ENCODE results near the gene SSBP4.
A peak's percentile ranks its signal among the peaks of the same experiment; 100 is the strongest.

Gene SSBP4

GRCh38 chr19:18444513-18444912 lies 25.3 kb downstream of the SSBP4 start:
- DNase-seq (ENCODE audit: low read depth in 2 of 2) = no peak

- DNase-seq (ENCODE audit: low read depth in 2 of 2) = no peak
Measured at GRCh38 chr19:18445262-18445948, 26.2 kb downstream of the SSBP4 start.

- DNase-seq (ENCODE audit: low read depth in 2 of 2) = no peak
Measured at GRCh38 chr19:18446145-18446810, 27.1 kb downstream of the SSBP4 start.

- DNase-seq (ENCODE audit: low read depth in 2 of 2) = no peak
Measured at GRCh38 chr19:18446811-18447359, 27.7 kb downstream of the SSBP4 start.

- DNase-seq (ENCODE audit: low read depth in 2 of 2) = no peak
Measured at GRCh38 chr19:18449552-18449951, 30.4 kb downstream of the SSBP4 start.

GRCh38 chr19:18450021-18450930 lies 31.1 kb downstream of the SSBP4 start:
- DNase-seq (ENCODE audit: low read depth in 2 of 2) = no peak

GRCh38 chr19:18450931-18451836 lies 32.0 kb downstream of the SSBP4 start:
- DNase-seq (ENCODE audit: low read depth in 2 of 2) = peak; percentile 73 to 86

GRCh38 chr19:18452386-18452785 lies 33.2 kb downstream of the SSBP4 start:
- DNase-seq (ENCODE audit: low read depth in 2 of 2) = no peak

GRCh38 chr19:18453269-18454024 lies 34.2 kb downstream of the SSBP4 start:
- DNase-seq (ENCODE audit: low read depth in 2 of 2) = no peak

- DNase-seq (ENCODE audit: low read depth in 2 of 2) = no peak
Measured at GRCh38 chr19:18456279-18456678, 37.1 kb downstream of the SSBP4 start.

GRCh38 chr19:18456974-18457373 lies 37.8 kb downstream of the SSBP4 start:
- no peak for DNase-seq (ENCODE audit: low read depth in 2 of 2)

- no peak for DNase-seq (ENCODE audit: low read depth in 2 of 2)
Measured at GRCh38 chr19:18457483-18458331, 38.5 kb downstream of the SSBP4 start.

GRCh38 chr19:18460900-18461299 lies 41.7 kb downstream of the SSBP4 start:
- no peak for DNase-seq (ENCODE audit: low read depth in 2 of 2)

GRCh38 chr19:18461471-18461870 lies 42.3 kb downstream of the SSBP4 start:
- DNase-seq (ENCODE audit: low read depth in 2 of 2) = no peak

- DNase-seq (ENCODE audit: low read depth in 2 of 2) = no peak
Measured at GRCh38 chr19:18464646-18465045, 45.4 kb downstream of the SSBP4 start.

GRCh38 chr19:18465214-18465963 lies 46.2 kb downstream of the SSBP4 start:
- no peak for DNase-seq (ENCODE audit: low read depth in 2 of 2)

GRCh38 chr19:18465964-18466339 lies 46.8 kb downstream of the SSBP4 start:
- DNase-seq (ENCODE audit: low read depth in 2 of 2) = no peak

GRCh38 chr19:18466354-18466753 lies 47.2 kb downstream of the SSBP4 start:
- DNase-seq (ENCODE audit: low read depth in 2 of 2) = no peak

- DNase-seq (ENCODE audit: low read depth in 2 of 2) = no peak
Measured at GRCh38 chr19:18467978-18468377, 48.8 kb downstream of the SSBP4 start.
